ENCODE data around the gene APMAP. TPM values are rescaled to one million over a fixed set of nuclear protein-coding genes. Genes with fewer than 3 reads are reported as not detected.
"Not testable (repeated sequence)": the region's sequence is repeated elsewhere in the genome, so short reads cannot be mapped to it uniquely, and the experiment has no call there.

APMAP gene
- total RNA-seq, 4 donors from 2014 or later, result 85.3 to 337 (median 163) TPM

- TF ChIP-seq CTCF (IDR thresholded peaks at IDR 0.05), result no peak
- no peak for DNase-seq (ENCODE audit: low spot score)
Measured at GRCh38 chr20:24935766-24936525, 56.6 kb downstream of the APMAP start.

GRCh38 chr20:24935140-24935539 is 57.4 kb downstream of the APMAP start:
- ATAC-seq (ENCODE audit: low FRiP score) (no peak), DNase-seq (ENCODE audit: low spot score) (no peak)
- TF ChIP-seq CTCF (IDR thresholded peaks at IDR 0.05), result no peak

More at GRCh38 chr20:24935766-24936525, 56.6 kb downstream of the APMAP start:
- ATAC-seq (ENCODE audit: low FRiP score), result no peak

- ATAC-seq (ENCODE audit: low FRiP score), result no peak
- TF ChIP-seq CTCF (IDR thresholded peaks at IDR 0.05), result no peak
- no peak for DNase-seq (ENCODE audit: low spot score)
Measured at GRCh38 chr20:24934716-24935115, 57.8 kb downstream of the APMAP start.

- no peak for DNase-seq (ENCODE audit: low spot score)
- no peak for ATAC-seq (ENCODE audit: low FRiP score)
- no peak for TF ChIP-seq CTCF (IDR thresholded peaks at IDR 0.05)
Measured at GRCh38 chr20:24934101-24934661, 58.4 kb downstream of the APMAP start.

GRCh38 chr20:24933266-24933908 is 59.2 kb downstream of the APMAP start:
- ATAC-seq (ENCODE audit: low FRiP score), result no peak
- no peak for DNase-seq (ENCODE audit: low spot score)

GRCh38 chr20:24931893-24932292 is 60.7 kb downstream of the APMAP start:
- DNase-seq (ENCODE audit: low spot score); ATAC-seq (ENCODE audit: low FRiP score): not testable (repeated sequence)

More at GRCh38 chr20:24933266-24933908, 59.2 kb downstream of the APMAP start:
- no peak for TF ChIP-seq CTCF (IDR thresholded peaks at IDR 0.05)

GRCh38 chr20:24930724-24931688 is 61.5 kb downstream of the APMAP start:
- ATAC-seq (ENCODE audit: low FRiP score); DNase-seq (ENCODE audit: low spot score): not testable (repeated sequence)

GRCh38 chr20:24929867-24930723 is 62.5 kb downstream of the APMAP start:
- not testable (repeated sequence) for ATAC-seq (ENCODE audit: low FRiP score); DNase-seq (ENCODE audit: low spot score)

GRCh38 chr20:24929259-24929658 is 63.3 kb downstream of the APMAP start:
- DNase-seq (ENCODE audit: low spot score); ATAC-seq (ENCODE audit: low FRiP score): not testable (repeated sequence)

- ATAC-seq (ENCODE audit: low FRiP score); DNase-seq (ENCODE audit: low spot score): not testable (repeated sequence)
Measured at GRCh38 chr20:24920706-24921105, 71.8 kb downstream of the APMAP start.

GRCh38 chr20:24919665-24920064 is 72.9 kb downstream of the APMAP start:
- not testable (repeated sequence) for DNase-seq (ENCODE audit: low spot score)

More at GRCh38 chr20:24919665-24920064, 72.9 kb downstream of the APMAP start:
- ATAC-seq (ENCODE audit: low FRiP score), result not testable (repeated sequence)
